Eye (tissue), 1 donor: Measurements from ENCODE around the gene STYK1.
"Not testable (repeated sequence)": the region's sequence is repeated elsewhere in the genome, so short reads cannot be mapped to it uniquely, and the experiment has no call there.

Experiments
- DNase-seq: peaks from one replicate; pipeline ENCODE4 v3.0.0-alpha.2; 2015

The STYK1 gene

GRCh38 chr12:10618338-10618987 lies 55.4 kb downstream of the STYK1 start:
- DNase-seq: no peak

- DNase-seq: no peak
Measured at GRCh38 chr12:10617863-10618262, 56.0 kb downstream of the STYK1 start.

GRCh38 chr12:10615532-10615931 lies 58.3 kb downstream of the STYK1 start:
- DNase-seq: no peak

- no peak for DNase-seq
Measured at GRCh38 chr12:10614056-10614370, 59.8 kb downstream of the STYK1 start.

- DNase-seq: peak; percentile 99
Measured at GRCh38 chr12:10613349-10614055, 60.4 kb downstream of the STYK1 start, which contains the start of gene MAGOHB. Gene MAGOHB, minus strand, starts transcription at chr12:10613609. Its CDS starts 77 bp downstream, at chr12:10613532.

- DNase-seq: no peak
Measured at GRCh38 chr12:10612984-10613348, 60.9 kb downstream of the STYK1 start.

- no peak for DNase-seq
Measured at GRCh38 chr12:10612110-10612509, 61.7 kb downstream of the STYK1 start.

- DNase-seq: not testable (repeated sequence)
Measured at GRCh38 chr12:10611258-10611657, 62.6 kb downstream of the STYK1 start.

- no peak for DNase-seq
Measured at GRCh38 chr12:10610188-10610587, 63.7 kb downstream of the STYK1 start.

GRCh38 chr12:10607885-10608458 lies 65.9 kb downstream of the STYK1 start:
- DNase-seq: no peak

GRCh38 chr12:10601860-10602259 lies 72.0 kb downstream of the STYK1 start:
- no peak for DNase-seq

- no peak for DNase-seq
Measured at GRCh38 chr12:10600988-10601387, 72.9 kb downstream of the STYK1 start.

GRCh38 chr12:10595881-10596280 lies 78.0 kb downstream of the STYK1 start:
- DNase-seq: no peak

GRCh38 chr12:10590966-10591365 lies 82.9 kb downstream of the STYK1 start:
- DNase-seq: no peak

GRCh38 chr12:10584415-10584814 lies 89.4 kb downstream of the STYK1 start:
- no peak for DNase-seq

GRCh38 chr12:10582704-10583103 lies 91.1 kb downstream of the STYK1 start:
- DNase-seq: no peak

GRCh38 chr12:10582133-10582532 lies 91.7 kb downstream of the STYK1 start:
- not testable (repeated sequence) for DNase-seq

GRCh38 chr12:10574307-10574706 lies 99.5 kb downstream of the STYK1 start:
- no peak for DNase-seq

GRCh38 chr12:10572021-10572490 lies 101.8 kb downstream of the STYK1 start:
- not testable (repeated sequence) for DNase-seq

- DNase-seq: no peak
Measured at GRCh38 chr12:10571141-10571540, 102.7 kb downstream of the STYK1 start.
